K562 (cell line): ENCODE measurements around the gene CDX1. TPM values are rescaled to one million over a fixed set of nuclear protein-coding genes. Genes with fewer than 3 reads are reported as not detected.

ENCODE experiments used
- ARID3A ChIP-seq: IDR thresholded peaks from 2 replicates; pipeline ENCODE4 v1.6.1; 2012; ENCODE audit warnings: low read depth, low read length, improper control_type of control experiment, borderline replicate concordance
- BACH1 ChIP-seq: fragments of 200-800 bp; sonication (Bioruptor generic); IDR thresholded peaks from 2 replicates; pipeline ENCODE4 v1.6.1; 2016; ENCODE audit warnings: missing genetic modification characterization, missing compliant biosample characterization
- BCOR ChIP-seq: fragments of 450-650 bp; IDR thresholded peaks from 2 replicates; pipeline ENCODE4 v1.6.1; 2016
- CTBP1 ChIP-seq: fragments of 450-650 bp; IDR thresholded peaks from 2 replicates; pipeline ENCODE4 v1.6.1; 2016; ENCODE audit warnings: borderline replicate concordance
- ERF ChIP-seq: fragments of 450-650 bp; formaldehyde crosslinking; IDR thresholded peaks from 2 replicates; pipeline ENCODE4 v1.4.0; 2020; ENCODE audit warnings: mild to moderate bottlenecking, mixed read lengths
- MEIS2 ChIP-seq: fragments of 450-650 bp; IDR thresholded peaks from 2 replicates; pipeline ENCODE4 v1.6.1; 2014; ENCODE audit warnings: mild to moderate bottlenecking; ENCODE audit not compliant: partially characterized antibody
- SETDB1 ChIP-seq: IDR thresholded peaks from one replicate; pipeline ENCODE4 v1.6.1; 2012; ENCODE audit warnings: low read length, control low read depth, inconsistent platforms
- SIX5 ChIP-seq, 2 experiments: IDR thresholded peaks; 2 replicates each; pipeline ENCODE4 v1.6.1; 2011; ENCODE audit warnings: low read length in 2 of 2, borderline replicate concordance in 1 of 2, low read depth in 1 of 2, mild to moderate bottlenecking in 1 of 2, moderate library complexity in 1 of 2; ENCODE audit not compliant: insufficient read depth in 1 of 2
- STAT5A ChIP-seq: IDR thresholded peaks from 2 replicates; pipeline ENCODE4 v1.6.1; 2012; ENCODE audit warnings: low read length, inconsistent platforms, borderline replicate concordance
- ZBTB7A ChIP-seq: IDR thresholded peaks from 2 replicates; pipeline ENCODE4 v1.6.1; 2011; ENCODE audit warnings: low read depth, mild to moderate bottlenecking, low read length, moderate library complexity, borderline replicate concordance; ENCODE audit not compliant: control insufficient read depth
- ZNF24 ChIP-seq: fragments of 450-650 bp; IDR thresholded peaks from 2 replicates; pipeline ENCODE4 v1.6.1; 2016
- polyA plus RNA-seq, 8 experiments: library from polyadenylated mRNA; depleted of rRNA in 4 of 8; stranded (reverse) in 5 of 8; unstranded in 3 of 8; fragments of >200 nt; fragmentation: Nextera tagmentation in 2 of 8; fragmentation: Illumina TruSeq in 1 of 8; extraction: Ambion mirVana in 2 of 8; extraction: Trizol in 1 of 8; gene quantifications; 2 replicates each; pipeline versions ENCODE4 v1.2.1 to v1.2.3, GENCODE V29; 2011 to 2014; ENCODE audit warnings: inconsistent platforms in 1 of 8, missing spikeins in 1 of 8
- total RNA-seq, 7 experiments: library from RNA; depleted of rRNA in 6 of 7; stranded (reverse); fragments of >200 nt in 6 of 7; fragmentation: Illumina TruSeq in 2 of 7; extraction: Trizol in 2 of 7; gene quantifications; 2 replicates each; pipeline versions ENCODE4 v1.2.1 to v1.2.3, GENCODE V29; 2011 to 2021; ENCODE audit warnings: low replicate concordance in 1 of 7
- TF ChIP-seq, protein P1 (sequence below): sonication (generic); formaldehyde crosslinking; IDR thresholded peaks from 2 replicates; pipeline ENCODE4 v1.8.0; 2023; ENCODE audit warnings: missing genetic modification reagents, mild to moderate bottlenecking, borderline replicate concordance
- TF ChIP-seq, protein P2 (sequence below): fragments of 450-650 bp; IDR thresholded peaks from 2 replicates; pipeline ENCODE4 v1.7.0; 2016; ENCODE audit warnings: borderline replicate concordance

CDX1 gene
- total and polyA plus RNA-seq, 9 of the 15 experiments (the other 6 are each of a cell fraction or from before 2014, with no cell fraction given), result 0.06 to 0.16 TPM; not detected in 7

- TF ChIP-seq, protein P1, sequence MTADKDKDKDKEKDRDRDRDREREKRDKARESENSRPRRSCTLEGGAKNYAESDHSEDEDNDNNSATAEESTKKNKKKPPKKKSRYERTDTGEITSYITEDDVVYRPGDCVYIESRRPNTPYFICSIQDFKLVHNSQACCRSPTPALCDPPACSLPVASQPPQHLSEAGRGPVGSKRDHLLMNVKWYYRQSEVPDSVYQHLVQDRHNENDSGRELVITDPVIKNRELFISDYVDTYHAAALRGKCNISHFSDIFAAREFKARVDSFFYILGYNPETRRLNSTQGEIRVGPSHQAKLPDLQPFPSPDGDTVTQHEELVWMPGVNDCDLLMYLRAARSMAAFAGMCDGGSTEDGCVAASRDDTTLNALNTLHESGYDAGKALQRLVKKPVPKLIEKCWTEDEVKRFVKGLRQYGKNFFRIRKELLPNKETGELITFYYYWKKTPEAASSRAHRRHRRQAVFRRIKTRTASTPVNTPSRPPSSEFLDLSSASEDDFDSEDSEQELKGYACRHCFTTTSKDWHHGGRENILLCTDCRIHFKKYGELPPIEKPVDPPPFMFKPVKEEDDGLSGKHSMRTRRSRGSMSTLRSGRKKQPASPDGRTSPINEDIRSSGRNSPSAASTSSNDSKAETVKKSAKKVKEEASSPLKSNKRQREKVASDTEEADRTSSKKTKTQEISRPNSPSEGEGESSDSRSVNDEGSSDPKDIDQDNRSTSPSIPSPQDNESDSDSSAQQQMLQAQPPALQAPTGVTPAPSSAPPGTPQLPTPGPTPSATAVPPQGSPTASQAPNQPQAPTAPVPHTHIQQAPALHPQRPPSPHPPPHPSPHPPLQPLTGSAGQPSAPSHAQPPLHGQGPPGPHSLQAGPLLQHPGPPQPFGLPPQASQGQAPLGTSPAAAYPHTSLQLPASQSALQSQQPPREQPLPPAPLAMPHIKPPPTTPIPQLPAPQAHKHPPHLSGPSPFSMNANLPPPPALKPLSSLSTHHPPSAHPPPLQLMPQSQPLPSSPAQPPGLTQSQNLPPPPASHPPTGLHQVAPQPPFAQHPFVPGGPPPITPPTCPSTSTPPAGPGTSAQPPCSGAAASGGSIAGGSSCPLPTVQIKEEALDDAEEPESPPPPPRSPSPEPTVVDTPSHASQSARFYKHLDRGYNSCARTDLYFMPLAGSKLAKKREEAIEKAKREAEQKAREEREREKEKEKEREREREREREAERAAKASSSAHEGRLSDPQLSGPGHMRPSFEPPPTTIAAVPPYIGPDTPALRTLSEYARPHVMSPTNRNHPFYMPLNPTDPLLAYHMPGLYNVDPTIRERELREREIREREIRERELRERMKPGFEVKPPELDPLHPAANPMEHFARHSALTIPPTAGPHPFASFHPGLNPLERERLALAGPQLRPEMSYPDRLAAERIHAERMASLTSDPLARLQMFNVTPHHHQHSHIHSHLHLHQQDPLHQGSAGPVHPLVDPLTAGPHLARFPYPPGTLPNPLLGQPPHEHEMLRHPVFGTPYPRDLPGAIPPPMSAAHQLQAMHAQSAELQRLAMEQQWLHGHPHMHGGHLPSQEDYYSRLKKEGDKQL, result no peak
- TF ChIP-seq ZBTB7A (no peak), CTBP1 (peak; percentile 63; the same call in 1 of the 2 replicates), BACH1 (tag) (no peak), MEIS2 (no peak), SETDB1 (no peak), ERF (CRISPR knock-in tag) (no peak), STAT5A (no peak), SIX5 (IDR thresholded peaks at IDR 0.05; ENCODE audit: borderline replicate concordance in 1 of 2, insufficient read depth in 1 of 2, low read depth in 1 of 2, low read length in 2 of 2) (no peak), BCOR (no peak), ARID3A (no peak), ZNF24 (peak; percentile 8; the same call in 1 of the 2 replicates)
- TF ChIP-seq, protein P2, sequence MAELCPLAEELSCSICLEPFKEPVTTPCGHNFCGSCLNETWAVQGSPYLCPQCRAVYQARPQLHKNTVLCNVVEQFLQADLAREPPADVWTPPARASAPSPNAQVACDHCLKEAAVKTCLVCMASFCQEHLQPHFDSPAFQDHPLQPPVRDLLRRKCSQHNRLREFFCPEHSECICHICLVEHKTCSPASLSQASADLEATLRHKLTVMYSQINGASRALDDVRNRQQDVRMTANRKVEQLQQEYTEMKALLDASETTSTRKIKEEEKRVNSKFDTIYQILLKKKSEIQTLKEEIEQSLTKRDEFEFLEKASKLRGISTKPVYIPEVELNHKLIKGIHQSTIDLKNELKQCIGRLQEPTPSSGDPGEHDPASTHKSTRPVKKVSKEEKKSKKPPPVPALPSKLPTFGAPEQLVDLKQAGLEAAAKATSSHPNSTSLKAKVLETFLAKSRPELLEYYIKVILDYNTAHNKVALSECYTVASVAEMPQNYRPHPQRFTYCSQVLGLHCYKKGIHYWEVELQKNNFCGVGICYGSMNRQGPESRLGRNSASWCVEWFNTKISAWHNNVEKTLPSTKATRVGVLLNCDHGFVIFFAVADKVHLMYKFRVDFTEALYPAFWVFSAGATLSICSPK, result no peak
These were observed 9.0 kb downstream of the CDX1 start (continued) for GRCh38 chr5:150175536-150175935.
